HG03139 (cell line): ENCODE results near the gene VPS36.
"Not testable (repeated sequence)": the region's sequence is repeated elsewhere in the genome, so short reads cannot be mapped to it uniquely, and the experiment has no call there.

Experiments used
- ATAC-seq: cut with Tn5 transposase; IDR thresholded peaks from one replicate; pipeline ENCODE4 v1.9.1; 2021; ENCODE audit not compliant: unreplicated experiment

VPS36 gene

DNA sequence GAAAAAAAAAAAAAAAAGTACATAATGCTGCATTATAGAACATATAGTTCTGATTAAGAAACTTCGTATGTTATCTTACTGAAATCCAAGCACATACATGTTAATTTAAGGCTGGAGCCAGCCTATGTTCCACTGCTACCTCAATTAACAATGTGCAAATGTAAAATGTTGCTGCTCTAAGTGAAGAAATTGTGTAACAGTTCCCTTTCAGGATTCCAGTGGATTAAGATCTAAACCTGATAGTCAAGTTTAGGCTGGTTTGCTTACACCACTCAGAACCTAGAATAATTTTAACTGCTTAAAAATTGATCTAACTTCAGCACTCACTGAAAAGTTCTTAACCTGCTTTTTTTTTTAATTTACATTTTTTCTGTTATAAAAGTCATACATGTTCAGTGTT is 4.2 kb downstream of the VPS36 start:
- no peak for ATAC-seq

DNA sequence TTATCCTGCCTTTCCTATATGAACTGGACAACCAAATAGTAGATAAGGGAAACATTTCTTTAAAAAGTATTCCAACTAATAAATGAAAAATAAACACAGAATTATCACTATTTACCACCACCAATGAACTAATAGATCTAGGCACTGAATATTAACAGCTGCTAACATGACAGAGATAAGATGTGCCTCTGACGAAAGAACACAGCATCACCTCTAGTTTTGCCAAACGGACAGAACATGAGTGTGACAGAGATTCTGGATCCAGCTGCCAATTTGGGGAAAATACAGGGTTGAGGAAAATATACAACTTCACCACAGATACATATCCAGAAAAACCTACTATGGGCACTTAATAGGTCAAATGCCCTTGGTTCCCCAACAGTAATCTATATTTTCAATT is 18.0 kb downstream of the VPS36 start:
- no peak for ATAC-seq

DNA sequence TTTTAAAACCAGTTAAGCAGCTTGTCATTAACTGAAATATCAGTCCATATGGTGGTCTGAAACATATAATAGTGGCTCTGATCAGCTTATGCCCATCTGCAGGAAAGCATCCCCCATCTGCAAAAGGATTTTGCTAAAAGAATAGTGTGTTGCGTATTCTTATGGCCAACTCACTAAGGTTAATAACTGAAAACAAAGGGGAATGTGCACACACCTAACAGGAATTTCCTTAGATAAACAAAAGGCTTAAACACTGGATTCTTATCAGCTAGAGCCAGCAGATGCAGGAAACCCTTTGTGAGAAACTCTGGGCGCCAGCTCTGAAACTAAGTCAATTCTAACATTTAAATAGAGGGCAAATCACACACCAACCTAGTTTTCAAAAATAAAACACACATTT is 22.1 kb downstream of the VPS36 start:
- no peak for ATAC-seq

DNA sequence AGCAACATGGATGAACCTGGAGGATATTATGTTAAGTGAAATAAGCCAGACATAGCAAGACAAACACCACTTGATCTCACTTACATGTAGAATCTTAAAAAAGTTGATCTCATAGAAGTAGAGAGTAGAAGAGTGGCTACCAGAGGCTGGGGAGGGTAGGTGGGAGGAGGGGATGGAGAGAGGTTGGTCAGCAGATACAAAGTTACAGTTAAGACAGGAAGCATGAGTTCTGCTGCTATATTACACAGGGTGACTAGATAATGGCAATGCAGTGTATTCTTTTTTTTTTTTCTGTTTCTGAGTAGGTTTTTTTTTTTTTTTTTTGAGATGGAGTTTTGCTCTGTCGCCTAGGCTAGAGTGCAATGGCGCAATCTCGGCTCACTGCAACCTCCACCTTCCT is 29.2 kb downstream of the VPS36 start:
- ATAC-seq, result no peak

DNA sequence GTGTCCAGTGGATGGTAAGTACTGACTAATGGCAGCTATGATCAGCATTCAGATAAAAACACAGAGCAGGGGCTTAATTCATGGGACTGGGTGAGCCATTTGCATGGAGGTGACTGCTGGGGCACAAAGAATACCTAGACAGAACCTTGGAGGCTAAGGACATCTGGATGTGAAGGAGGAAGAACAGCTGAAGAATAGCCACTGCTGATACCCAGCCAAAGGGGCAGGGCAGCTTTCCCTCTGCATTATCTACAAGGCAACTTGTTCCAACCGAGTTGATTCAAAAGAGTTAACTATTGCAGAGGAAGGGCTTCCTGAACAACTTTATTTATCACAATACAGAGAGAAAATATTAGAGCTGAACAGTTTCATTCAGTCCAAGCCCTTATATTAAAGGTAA is 31.4 kb downstream of the VPS36 start:
- no peak for ATAC-seq

DNA sequence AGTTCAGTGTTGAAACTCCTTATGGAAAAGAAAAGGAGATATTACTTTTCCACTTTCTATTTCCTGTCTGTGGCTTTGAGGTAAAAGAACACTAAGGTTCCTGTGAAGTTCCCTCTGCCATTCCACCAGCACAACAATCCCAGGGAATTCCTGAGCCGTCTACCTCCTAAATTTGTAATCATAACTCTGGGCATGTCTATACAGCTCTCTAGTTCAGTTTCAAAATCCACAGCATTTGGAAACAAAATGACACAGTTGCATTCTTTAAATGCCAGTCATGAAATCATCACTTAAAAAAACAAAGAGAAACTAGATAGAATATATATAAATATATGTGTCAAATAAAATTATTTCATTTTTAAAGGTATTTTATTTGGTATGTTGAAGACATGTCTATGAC is 35.5 kb downstream of the VPS36 start:
- no peak for ATAC-seq

DNA sequence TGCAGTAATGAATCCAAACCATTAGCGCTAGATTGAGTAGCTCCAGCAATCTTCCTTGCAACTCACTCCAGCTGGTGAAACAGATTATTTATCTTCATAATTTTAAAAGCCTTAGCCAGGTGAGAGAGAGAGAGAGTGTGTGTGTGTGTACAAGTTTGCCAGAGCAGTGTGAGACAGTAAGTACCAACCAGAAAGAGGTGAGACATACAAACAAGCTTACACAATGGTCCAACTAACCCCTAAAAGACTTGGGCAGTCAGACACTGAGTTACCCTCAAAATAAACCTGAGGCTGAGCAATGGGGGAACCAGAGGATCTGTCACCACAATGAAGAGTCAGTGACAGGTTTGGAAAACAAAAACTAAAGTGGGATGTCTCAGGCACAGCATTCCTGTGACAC is 36.4 kb downstream of the VPS36 start:
- no peak for ATAC-seq

DNA sequence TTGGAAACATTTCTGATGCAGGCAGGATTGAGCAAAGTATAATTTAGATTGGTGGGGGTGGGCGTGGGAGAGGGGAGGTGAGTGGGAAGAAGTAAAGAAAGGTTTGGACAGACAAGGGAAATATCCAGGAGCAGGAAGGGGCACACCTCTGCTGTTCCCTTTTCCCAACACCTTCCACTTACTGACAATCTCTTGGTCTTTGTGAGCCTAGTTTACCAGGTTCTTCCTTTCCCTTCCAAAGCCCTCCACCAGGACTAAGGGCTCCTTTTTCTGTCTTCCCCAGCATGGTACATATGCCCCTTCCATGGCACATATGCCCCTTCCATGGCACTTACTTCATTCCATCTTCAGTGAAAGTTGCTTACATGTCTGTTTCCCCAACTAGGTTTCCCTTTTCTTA is 38.3 kb downstream of the VPS36 start:
- ATAC-seq, result no peak

DNA sequence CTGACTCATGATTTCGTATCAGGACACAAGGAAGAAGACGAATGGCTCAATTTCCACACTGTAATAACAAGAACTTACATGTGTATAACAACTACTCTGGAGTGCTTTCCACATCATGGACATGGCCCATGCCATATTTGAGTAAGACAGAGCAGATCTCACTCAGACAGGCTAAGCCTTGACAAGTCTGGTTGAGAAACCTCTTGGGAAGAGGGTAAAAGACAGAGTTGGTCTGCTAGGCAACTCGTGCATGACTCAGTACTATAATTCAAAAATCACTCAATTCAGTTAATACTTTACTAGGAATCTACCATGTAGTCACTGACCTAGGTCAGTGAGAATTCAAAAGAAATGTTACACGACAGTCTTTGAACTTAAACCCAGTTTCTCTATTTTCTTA is 38.8 kb downstream of the VPS36 start:
- peak; percentile 95 for ATAC-seq

DNA sequence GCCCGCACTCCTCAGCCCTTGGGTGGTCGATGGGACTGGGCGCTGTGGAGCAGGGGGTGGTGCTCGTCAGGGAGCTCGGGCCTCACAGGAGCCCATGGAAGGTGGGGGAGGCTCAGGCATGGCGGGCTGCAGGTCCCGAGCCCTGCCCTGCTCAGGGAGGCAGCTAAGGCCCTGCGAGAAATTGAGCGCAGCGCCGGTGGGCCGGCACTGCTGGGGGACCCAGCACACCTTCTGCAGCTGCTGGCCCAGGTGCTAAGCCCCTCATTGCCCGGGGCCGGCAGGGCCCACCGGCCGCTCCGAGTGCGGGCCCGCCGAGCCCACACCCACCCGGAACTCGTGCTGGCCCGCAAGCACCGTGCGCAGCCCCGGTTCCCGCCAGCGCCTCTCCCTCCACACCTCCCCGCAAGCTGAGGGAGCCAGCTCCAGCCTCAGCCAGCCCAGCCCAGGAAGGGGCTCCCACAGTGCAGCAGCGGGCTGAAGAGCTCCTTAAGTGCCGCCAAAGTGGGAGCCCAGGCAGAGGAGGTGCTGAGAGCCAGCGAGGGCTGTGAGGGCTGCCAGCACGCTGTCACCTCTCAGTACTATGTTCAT is 42.3 kb downstream of the VPS36 start:
- not testable (repeated sequence) for ATAC-seq

DNA sequence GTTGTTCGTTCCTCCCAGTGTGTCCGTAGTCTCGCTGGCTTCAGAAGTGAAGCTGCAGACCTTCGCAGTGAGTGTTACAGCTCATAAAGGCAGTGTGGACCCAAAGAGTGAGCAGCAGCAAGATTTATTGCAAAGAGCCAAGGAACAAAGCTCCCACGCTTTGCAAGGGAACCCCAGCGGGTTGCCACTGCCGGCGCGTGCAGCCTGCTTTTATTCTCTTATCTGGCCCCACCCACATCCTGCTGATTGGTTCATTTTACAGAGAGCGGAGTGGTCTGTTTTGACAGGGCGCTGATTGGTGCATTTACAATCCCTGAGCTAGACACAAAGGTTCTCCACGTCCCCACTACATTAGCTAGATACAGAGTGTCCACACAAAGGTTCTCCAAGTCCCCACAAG is 43.0 kb downstream of the VPS36 start:
- ATAC-seq, result not testable (repeated sequence)

DNA sequence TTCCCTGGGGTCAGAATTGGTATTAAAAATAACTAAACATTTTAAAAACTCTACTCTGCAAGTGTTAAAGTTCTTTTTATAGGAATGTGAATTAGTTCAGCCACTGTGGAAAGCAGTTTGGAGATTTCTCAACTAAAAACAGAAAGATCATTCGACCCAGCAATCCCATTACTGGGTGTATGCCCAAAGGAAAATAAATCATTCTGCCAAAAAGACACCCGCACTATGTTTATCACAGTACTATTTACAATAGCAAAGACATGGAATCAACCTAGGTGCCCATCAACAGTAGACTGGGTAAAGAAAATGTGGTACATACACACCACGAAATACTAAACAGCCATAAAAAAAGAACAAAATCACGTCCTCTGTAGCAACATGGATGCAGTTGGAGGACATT is 43.8 kb downstream of the VPS36 start:
- ATAC-seq, result no peak

DNA sequence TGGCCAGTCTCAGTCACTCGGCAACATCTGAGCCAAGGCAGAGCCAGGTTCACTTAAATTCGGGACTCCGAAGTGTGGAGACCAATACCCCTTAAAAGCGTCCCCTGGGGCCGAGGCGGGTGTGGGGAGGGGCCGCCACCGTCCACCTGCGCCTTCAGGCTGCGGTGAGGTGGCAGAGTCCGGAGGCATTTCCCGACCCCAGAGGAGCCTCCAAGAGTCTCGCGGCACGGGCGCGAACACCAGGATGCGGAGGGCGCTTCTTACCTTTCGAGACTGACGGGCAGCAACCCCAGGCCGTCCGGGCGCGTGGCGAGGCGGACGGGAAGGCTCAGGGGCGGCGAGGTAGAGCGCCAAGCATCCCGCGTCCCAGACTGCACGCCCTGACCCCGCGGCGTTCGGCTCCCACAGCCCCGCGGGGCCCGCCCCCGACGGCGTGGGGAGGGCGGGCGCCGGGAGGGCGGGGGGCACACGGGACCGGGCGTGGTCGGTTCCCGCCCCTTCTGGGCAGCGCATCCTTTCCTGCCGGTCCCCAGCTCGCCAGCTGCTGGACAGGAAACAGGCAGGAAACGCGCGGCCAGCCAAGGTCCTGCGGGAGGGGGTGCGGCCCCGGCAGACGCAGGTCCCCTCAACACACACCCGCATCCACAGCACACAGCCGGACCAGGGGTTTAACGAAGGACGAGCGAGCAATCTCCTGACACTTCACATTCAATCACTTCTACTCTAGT is 44.5 kb downstream of the VPS36 start, which contains the start of gene THSD1:
TSS of gene THSD1 (minus strand) at position 406 of the 728 bp plus-strand sequence. CDS start 3,572 bp downstream, outside the sequence.
- peak; percentile 39 for ATAC-seq

DNA sequence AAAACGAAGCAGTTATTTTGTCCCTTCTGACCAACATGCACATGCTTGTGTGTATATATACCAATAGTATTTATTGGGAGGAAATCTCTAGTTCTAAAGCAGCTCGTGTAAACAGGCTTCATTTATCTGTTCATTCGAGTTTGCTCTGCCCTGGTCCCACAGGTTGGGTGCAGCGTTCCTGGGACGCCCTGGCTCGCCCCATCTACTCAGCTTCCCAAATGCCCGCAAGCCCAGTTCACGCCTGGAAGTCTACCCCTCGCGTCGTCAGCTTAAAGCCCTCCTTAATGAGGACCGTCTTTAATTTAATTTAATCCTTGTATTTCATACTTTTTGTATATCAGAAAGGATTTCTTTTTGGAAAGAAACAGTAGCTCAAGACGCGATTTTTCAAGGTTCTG is 45.1 kb downstream of the VPS36 start:
- ATAC-seq, result no peak

DNA sequence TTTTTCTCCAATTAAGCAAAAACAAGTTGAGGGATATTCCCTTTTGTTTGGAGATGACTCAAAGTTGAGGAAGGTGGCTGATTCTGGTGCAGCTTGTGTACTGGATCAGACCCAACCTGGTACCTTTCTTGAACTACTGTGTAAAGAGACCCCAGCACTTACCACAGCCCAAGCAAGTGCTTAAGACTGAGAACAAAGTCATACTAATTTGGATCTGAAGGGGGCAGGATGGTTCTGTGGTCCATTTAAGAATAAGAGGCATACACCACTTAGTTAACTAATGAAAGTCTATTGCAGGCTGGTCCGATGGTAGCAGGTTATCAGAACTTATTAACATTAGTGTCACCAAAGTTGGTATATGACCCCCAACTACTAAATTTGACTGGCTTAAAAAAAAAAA is 50.7 kb downstream of the VPS36 start:
- no peak for ATAC-seq

DNA sequence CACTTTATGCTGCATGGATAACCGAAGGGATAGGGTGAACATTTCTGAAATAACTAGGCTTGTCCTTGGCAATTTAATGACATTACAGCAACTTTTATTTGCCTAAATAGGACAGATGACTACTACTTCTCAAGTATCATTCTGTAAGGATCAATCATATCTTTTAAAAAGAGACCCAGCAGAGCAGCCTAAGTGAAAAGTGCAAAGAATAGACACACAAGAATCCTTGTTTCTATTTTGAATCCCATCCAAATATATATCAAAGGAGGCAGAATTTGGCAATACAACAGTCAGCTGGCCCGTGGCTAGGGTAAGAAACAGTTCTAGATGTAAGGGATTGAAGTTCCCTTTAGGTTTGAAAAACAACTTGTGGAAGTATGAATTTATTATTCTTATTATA is 51.4 kb downstream of the VPS36 start:
- ATAC-seq, result no peak

DNA sequence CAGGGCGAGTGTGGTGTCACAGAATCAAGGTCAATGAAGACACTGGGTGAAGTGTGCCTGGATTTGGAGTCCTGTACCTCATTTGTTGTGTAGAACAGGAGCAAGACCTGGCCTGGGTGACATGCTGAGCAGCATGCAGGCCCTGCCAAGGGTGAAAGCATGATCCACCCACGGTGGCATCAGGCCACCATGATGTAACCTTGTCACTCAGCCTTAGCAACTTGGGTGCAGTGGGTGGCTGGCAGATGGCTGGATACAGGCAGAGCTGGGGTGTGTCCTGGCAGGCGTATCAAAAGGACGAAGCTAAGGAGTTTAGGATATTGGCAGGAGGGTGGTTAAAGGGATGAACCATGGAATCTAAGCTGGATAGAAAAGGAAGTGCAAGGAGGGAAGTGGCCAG is 54.7 kb downstream of the VPS36 start:
- ATAC-seq, result no peak

DNA sequence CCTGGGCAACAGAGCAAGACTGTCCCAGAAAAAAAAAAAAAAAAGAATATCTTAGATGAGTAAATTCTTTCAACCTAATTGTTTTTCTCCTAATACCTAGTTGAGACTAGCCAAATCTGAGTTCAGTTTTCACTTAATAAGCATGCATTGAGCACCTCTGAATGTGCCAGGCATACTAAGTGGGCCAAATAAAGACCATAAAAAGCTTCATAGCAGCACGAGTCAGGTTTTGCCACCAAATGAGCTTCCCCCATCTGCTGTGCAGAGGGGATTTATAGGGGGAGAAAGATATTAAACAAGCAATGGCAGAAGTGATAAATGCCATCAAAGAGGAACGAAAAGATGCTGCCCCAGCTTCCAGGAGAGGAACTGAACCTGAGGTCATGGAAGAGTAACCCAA is 55.8 kb downstream of the VPS36 start:
- ATAC-seq, result no peak

DNA sequence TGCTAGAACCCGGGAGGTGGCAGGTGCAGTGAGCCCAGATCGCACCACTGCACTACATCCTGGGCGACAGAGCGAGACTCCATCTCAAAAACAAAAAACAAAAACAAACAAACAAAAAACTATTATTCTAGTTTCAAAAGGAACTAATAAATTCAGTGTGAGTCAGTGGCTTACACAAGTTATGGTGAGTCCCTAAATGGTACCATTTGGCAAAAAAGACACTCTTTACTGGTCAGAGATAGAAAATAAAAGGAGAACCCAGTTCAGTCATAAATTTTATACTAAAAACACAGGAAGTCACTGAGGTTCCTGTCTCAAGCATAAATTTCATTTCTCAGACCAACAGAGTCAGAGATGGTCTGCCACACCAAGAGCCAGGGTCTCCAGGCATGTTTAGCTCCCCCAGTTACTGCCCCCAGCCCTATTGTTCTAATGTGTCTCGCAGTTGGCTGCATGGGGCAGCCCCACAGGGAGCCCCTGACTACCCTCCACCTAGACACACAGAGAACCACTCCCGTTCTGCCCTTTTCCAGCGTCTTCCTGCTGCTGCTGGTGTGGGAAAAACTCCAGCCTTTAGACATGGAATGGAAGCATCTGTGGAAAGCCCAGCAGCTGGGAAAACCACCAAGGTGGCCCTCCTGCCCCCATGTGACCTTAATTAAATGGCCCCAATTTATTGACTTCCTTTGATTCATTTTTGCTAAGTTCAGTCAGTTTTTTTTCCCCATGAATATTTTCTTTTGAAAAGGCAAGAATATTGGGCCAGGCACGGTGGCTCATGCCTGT is 56.7 kb downstream of the VPS36 start:
- no peak for ATAC-seq

DNA sequence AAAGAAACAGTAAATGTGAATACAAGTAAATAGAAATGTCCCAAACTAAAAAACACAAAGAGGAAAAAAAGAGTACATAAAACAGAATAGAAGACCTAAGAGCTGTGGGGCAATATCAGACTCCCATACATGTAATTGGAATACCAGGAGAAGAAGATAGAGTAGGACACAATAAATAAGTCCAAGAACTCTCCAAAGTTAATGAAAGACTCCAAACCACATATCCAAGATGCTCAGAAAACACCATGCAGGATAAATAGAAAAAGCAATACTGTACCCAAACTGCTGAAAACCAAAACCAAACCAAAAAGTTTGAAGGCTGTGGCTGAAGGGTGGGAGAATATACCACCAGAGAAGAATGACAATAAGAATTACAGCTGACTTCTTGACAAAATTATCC is 62.7 kb downstream of the VPS36 start:
- ATAC-seq, result no peak

DNA sequence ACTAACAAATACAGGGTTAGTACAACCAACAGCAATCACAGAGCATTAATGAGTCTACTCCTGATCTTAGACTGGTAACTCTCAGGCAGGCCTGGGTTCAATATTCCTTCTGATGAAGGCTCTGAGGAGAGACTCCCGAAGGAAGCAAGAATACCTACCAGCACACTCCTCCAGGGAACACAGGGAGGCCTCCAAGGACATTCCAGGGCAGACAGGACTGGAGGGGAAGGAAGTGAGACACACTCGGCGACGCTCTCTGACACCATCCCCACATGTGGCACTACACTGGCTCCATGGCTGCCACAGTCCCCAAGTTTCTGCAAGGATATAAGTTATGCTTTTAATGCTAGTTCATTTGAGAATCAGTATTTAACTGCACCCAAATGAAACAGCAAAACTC is 64.6 kb downstream of the VPS36 start:
- ATAC-seq, result no peak

DNA sequence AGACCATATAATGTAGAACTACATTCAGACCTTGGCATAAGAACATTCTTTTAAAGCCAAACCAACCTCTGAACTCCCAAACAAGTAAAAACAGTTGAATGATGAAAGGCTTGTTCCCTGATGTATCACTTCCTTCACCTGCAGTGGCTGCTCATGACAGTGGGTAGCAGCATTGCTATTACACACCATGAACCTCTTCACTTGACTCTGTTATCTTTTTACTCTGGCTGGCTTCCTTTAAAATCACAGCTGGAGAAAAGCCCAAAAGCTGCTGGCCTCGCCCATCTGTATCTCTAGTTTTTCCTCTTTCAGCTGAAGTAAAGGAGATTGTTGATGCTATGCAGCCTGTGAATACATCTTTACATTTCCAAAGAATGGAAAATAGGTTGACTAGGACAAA is 67.1 kb downstream of the VPS36 start:
- ATAC-seq, result no peak
